HG03575 (cell line): ENCODE results near the gene MSL1.
"Not testable (repeated sequence)": the region's sequence is repeated elsewhere in the genome, so short reads cannot be mapped to it uniquely, and the experiment has no call there.

Source experiments
- ATAC-seq: cut with Tn5 transposase; IDR thresholded peaks from one replicate; pipeline ENCODE4 v1.9.1; 2021; ENCODE audit not compliant: unreplicated experiment, insufficient number of reproducible peaks, low FRiP score; ENCODE audit errors: extremely low read depth

Gene MSL1

DNA sequence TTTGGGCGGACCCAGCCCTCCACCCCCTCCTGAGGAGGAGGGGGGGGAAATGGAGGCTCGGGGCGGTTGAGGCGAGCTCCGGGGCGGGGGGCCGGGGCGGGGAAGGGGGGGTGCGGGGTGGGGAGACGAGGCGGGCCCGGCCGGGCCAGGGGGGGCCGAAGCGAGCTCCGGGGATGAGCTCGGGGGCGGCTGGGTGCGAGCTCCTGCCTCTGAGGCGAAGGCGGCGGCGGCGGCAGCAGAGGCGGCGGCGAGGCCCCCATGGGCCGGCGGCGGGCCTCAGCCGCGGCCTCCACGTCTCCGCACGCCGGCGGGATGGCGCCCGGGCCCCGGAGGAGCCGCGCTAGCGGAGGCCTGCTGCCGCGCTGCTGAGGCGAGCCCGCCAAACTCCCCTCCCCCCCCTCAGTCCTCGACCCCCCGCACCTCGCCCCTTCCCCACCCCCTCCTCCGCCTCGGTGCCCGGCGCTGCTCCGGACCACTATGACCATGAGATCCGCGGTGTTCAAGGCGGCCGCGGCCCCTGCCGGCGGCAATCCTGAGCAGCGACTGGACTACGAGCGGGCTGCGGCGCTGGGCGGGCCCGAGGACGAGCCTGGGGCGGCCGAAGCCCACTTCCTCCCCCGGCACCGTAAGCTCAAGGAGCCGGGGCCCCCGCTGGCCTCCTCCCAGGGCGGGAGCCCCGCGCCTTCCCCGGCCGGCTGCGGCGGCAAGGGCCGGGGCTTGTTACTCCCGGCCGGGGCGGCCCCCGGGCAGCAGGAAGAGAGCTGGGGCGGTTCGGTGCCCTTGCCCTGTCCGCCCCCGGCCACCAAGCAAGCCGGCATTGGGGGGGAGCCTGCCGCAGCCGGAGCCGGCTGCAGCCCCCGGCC is 596 bp downstream of the MSL1 start:
- no peak for ATAC-seq

DNA sequence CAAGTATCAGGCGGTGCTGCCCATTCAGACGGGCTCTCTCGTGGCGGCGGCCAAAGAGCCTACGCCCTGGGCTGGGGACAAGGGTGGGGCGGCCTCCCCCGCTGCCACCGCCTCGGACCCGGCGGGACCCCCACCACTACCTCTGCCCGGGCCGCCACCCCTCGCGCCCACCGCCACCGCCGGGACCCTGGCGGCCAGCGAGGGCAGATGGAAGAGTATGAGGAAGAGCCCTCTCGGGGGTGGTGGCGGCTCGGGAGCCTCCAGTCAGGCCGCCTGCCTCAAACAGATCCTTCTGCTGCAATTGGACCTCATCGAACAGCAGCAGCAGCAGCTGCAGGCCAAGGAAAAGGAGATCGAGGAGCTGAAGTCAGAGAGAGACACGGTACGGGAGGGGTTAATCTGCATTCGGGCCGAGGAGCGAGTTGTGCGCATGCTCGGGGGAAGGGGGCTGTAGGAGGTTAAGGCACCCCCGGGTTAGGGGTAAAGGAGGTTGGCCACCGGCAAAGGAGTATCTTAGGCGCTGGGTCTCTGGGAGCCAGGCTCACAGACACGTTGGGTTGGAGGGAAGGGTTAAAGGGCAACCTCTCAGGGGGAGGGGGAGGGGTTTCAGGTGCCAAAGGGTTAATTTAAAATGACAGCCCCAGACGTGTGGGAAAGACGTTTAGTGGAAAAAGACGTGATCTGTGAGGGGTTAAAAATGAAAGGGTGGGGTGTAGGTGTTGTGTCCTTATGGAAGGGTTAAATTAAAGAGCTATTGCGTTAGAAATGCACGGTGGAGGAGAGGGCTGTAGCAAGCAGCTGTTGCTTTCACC is 1.4 kb downstream of the MSL1 start:
- ATAC-seq = no peak

DNA sequence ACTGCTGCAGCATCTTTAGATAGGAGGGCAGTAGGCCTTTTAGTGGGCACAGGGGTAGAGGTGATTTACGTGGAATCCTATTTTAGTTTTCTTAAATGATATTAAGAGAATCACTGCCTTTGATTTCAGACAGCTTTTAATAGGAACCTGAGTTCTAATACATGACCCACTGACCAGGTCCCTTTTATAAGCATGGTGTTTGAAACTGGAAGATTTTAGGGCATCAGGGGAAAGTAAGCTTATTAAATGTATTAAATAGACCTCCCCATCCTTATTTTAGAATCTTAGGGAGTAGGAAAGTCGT is 2.0 kb downstream of the MSL1 start:
- ATAC-seq = no peak

DNA sequence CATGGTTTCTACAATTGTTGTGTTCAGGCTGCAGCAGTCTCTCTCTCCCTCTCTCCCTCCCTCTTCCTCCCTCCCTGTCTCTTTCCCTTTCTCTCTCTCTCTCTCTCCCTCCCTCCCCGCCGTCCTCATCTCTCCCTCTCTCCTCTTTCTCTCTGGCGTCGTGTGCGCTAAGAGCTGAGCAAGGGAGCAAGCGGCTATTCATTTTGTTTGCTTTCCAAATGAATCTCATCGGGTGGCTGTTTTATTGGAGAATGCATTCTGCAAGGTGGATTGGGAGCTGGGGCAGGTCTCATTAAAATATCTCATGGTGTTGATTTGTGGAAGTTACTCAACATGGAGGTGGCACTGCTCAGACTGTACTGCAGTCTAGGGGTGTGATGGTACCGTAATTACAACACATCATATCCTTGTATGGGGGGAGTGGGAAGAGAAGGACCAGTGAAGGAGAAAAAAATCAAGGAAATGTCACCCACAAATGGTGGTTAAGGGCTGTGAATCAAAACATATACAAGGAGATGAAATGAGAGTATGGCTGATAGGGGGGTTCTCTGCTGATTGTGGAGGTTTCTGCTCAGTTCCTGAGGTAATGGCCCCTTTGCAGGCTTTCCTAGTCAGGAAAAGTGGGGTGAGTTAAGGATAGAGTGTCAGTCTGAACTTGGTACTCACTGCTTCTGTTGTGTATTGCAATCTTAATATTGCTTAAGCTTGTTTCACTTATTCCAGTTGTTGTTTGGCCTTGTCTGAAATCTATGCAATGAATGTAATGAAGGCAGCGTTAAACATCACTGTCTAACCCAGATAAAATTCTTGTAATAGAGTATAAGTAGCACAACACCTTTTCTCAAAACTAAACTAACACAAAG is 2.7 kb downstream of the MSL1 start:
- no peak for ATAC-seq

DNA sequence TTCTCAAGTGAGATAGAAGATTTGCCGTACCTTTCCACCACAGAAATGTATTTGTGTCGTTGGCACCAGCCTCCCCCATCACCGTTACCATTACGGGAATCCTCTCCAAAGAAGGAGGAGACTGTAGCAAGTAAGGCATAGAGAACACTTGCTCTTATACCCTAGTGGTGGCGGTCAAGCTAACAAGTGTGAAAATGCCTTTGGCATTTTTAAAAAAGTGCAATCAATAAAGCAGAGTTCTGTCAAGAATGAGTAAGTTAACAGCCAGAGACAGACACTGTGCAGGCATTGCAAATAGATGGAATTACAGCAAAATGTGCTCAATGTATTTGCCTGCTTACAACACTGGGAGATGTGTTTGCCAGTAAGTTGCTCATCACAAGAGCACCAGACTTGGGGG is 7.7 kb downstream of the MSL1 start:
- ATAC-seq = no peak

DNA sequence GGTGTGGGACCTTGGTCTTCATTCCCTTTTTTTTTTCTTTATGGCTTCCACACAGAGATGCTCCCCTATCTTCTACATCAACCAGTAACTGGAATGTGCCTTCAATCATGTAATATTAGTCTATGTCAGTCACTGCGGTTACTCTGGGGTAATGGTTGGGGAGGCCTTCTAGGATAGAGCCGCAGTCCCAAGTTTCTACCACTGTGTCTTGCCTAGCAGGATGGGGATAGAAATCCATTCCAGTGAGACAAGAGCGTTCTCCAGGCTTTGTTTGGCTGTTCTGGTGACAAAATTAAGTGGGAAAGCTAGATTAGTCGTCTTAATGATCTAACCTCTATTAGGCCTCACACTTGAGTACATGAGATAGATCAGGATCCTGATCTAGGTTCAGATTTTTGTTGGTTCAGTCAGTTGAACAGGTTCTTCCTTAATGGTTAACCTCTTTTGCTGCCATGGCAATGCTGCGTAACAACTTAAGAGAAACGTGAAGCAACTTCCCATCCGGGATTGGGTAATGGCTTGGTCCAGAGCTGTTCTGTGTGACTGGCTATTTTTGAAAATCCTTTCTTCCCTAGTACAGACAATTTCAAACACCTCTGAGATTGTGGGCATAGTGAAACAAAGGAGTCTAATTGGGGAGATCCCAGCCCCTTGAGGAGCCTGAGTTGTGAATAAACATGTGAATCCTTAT is 8.7 kb downstream of the MSL1 start:
- ATAC-seq = no peak

DNA sequence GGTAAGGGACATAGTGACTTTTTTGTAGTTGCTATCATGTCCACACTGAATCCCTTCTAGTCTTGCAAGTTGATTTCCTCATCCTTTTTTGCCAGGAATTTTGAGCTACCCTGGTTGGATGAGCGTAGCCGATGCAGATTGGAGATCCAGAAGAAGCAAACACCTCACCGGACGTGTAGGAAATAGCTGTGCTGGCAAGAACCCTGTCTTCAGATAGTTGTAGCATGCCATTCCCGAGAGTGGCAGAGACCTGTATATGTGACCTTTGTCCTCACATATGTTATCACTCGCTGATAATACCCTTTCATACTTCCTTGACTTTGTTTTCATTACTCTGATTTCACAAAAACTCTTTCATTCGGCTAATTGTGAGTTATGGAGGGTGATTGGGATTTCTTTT is 12.4 kb downstream of the MSL1 start:
- no peak for ATAC-seq

DNA sequence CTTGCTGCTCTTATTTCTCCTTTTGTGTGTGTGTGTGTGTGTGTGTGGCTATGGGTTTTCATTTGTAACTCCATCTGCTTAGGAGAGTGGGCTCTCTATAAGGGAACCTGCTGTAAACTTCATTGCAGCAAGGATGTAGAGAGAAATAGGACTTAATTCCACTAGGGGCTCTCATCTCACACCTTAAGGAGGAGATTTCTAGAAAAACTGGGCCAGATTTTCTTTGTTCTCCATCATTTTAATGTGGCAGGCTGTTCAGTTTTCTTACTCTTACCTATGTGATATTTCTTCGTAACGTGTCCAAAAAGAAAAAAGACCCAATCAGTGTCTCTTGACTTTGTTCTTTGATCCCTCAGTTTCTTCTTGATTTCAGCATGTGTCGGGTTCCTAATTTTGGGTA is 14.0 kb downstream of the MSL1 start:
- ATAC-seq = no peak

DNA sequence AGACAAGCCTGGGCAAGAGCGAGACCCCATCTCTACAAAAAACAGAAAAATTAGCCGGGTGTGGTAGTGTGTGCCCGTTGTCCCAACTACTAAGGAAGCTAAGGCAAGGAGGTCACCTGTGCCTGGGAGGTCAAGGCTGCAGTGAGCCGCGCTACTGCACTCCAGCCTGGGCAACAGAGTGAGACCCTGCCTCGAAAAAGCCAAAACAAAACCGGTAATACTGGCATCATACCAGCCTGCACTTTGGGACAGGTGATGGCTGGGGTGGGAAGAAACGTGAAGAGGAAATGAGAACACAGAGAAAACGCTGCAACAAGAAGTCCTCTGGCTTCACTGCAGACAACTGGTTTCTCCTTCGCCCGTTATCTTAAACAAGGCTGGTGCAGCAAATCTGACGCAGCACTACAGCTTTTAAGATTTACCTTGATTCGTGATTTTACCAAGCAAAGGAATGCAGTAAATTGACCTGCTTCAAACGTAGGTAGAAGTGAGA is 17.8 kb downstream of the MSL1 start:
- no peak for ATAC-seq

DNA sequence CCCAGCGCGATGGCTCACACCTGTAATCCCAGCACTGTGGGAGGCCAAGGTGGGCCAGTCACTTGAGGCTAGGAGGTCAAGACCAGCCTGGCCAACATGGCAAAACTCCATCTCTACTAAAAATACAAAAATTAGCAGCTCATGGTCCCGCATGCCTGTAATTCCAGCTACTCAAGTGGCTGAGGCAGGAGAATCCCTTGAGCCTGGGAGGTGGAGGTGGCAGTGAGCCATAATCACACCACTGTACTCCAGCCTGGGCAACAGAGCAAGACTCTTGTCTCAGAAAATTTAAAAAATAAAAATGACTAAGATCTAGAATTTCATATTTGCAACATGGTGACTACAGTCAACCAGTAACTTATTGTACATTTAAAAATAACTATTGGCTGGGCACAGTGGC is 21.4 kb downstream of the MSL1 start:
- not testable (repeated sequence) for ATAC-seq

DNA sequence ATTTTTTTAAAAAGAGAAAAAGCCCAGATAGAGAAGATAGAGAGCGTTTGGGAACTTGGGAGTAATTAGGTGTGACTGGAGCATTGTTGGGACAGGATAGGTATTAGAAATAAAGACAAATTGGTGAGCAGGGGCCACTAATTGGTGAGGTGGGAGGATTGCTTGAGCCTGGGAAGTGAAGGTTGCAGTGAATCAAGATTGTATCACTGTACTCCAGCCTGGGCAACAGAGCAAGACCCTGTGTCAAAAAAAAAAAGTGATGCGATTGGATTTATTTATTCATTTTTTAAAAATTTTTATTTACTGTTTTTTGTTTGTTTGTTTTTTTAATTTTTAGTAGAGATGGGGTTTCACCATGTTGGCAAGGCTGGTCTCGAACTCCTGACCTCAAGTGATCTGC is 23.7 kb downstream of the MSL1 start:
- ATAC-seq = no peak

DNA sequence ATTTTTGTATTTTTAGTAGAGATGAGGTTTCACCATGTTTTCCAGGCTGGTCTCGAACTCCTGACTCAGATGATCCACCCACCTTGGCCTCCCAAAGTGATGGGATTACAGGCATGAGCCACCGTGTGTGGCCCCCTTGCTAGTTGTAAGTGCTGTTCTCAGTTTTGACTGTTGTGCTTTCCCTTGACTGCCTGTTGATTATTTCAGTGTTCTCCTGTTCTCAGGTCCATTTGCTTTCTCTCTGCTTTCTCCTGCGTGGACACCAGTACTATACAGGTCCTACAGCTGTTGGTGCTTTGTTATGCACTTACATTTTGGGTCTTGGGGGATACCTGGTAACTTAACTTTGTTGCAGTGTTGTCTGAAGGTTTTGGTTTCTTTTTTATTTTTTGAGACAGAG is 26.8 kb downstream of the MSL1 start:
- no peak for ATAC-seq

DNA sequence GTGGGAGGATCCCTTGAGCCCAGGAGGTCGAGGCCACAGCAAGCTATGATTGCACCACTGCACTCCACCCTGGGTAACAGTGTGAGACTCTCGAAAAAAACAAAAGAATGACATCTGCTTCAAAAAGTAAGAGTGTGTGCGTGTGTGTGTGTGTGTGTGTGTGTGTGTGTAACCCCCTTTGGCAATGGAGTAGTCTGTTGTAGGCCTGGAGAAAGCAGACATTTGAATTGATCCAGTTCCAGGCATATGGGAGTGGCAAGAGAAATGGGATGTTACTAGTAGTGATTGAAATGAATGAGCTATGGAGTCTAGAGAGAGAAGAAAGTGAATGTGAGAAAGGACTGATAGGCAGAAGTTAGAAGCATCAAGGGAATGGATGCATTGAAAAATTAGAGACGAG is 28.5 kb downstream of the MSL1 start:
- ATAC-seq = no peak

DNA sequence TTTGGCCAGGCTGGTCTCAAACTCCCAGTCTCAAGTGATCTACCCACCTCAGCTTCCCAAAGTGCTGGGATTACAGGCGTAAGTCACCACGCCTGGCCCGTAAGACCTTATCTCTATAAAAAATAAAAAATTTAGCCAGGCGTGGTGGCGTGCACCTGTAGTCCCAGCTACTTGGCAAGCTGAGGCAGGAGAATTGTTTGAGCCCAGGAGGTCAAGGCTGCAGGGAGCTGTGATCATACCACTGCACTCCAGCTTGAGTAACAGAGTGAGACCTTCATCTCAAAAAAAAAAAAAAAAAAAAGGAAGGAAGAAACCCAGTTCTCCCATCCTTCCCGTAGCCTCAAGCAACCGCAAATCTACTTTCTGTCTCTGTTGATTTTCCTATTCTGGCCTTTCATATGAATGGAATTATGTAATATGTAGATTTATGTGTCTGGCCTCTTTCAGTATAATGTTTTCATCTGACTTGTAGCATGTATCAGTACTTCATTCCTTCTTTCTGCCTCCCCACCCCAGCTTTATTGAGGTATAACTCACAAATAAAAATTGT is 29.7 kb downstream of the MSL1 start:
- ATAC-seq = no peak

DNA sequence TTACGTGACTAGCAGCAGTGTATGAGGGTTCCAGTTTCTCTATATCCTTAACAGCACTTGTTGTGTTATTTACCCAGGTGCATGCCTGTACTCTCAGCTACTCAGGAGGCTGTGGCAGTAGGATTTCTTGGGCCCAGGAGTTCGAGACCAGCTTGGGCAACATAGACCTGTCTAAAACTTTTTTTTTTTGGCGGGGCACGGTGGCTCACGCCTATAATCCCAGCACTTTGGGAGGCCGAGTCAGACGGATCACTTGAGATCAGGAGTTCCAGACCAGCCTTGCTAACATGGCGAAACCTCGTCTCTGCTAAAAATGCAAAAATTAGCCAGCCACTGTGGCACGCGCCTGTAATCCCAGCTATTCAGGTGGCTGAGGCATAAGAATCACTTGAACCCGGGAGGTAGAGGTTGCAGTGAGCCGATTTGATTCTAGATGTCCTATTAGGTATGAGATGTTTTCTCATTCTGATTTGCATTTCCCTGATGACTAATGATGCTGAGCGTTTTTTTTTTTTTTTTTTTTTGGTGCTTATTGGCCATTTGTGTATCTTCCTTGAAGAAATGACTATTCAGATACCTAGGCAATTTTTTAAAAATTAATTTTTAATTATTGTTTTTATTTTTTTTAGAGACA is 31.9 kb downstream of the MSL1 start:
- ATAC-seq = no peak

DNA sequence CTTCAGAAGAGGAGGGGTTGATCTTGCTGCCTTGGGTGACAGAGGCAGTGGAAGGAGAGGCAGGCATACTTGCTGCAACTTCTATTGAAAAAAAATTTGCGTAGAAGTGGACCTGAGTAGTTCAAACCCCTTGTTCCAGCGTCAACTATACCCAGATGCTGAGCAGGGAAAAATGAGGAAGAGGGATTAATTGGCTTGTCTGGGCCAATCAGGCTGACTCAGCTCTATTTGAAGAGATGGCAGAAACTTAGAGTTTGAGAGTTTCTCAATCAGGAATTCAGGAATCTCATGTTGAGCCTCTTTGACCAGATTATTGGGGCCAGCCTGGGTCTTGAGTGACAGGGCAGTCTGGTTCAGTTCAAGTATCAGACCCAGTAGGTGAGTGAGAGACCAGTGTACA is 36.2 kb downstream of the MSL1 start:
- no peak for ATAC-seq

DNA sequence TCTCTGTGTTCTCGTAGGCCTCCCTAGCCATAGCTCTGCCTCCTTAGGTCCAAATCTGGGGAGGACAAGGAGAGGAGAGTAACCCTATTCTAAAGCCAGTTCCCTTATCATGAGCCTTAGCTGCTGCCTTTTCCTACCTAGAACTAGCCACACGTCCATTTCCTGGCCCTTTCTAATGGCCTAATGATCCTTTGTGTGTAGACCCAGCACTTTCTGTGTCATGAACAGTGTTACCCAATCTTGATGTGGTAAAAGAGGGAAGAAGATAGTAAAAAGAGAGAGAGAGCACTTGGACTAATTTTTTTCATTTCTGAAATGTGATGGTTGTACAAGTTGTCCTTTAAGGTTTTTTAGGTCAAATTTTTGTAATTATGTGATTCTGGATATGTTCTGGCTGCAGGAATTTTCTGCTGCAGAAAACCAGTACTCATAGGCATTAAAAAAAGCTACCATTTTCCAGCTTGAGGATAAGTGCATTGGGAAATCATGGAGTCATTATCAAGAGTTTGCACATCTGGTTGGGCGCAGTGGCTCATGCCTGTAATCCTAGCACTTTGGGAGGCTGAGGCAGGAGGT is 36.8 kb downstream of the MSL1 start:
- ATAC-seq = no peak

DNA sequence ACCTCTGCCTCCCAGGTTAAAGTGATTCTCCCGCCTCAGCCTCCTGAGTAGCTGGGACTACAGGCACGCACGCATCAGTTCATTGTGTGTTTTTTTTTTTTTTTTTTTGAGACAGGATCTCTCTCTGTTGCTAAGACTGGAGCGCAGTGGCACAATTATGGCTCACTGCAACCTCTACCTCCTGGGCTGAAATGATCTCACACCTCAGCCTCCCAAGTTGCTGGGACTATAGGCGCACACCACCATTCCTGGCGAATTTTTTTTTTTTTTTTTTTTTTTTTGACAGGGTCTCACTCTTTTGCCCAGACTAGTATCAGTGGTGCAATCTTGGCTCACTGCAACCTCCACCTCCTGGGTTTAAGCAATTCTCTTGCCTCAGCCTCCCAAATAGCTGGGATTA is 37.7 kb downstream of the MSL1 start:
- ATAC-seq = no peak
